ENCODE results near the gene NR6A1.

DNA sequence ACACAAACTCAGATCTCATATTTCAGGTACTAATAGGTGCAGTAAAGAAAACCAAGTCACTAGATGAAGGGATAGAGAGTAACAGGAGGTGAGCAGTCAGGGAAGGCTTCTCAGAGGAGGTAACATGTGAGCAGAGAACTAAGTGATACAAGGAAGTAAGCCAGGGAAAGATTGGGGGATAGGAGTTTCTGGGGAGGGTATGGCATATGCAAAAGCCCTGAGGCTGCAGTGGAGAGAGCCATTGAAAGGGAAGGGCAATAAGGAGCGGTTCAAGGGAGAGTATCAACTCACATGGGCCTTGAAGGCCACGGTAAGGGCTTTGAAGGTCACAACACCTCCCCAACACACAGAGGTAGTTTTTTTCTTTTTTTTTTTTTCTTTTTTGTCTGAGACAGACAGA lies 12.7 kb upstream of the NR6A1 start:
- TF ChIP-seq POLR2A (IDR thresholded peaks at IDR 0.05; ENCODE audit: low read length) (no peak), GATA1 (IDR thresholded peaks at IDR 0.05; ENCODE audit: low read depth, low read length) (no peak)
